ENCODE data around the gene HDAC10. TPM values are rescaled to one million over a fixed set of nuclear protein-coding genes. Genes with fewer than 3 reads are reported as not detected.

Gene HDAC10
- total RNA-seq, 1 experiment from 2014 or later: 45.0 TPM

DNA sequence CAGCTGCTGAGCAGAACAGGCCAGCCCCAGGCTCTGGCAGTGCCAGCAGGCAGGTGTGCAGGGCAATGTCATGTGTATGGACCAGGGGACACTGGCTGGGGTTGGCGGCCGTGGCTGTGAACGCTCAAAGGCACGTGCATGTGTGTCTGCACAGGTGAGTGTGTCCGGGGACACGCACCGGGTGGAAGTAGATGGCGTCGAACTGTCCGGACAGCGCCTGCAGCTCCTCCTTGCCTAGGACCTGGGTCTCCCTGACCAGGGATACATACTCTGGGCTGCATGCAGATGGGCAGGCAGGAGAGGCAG lies 863 bp downstream of the HDAC10 start:
- Histone ChIP-seq H3K4me2 (ENCODE audit: insufficient read depth, insufficient read length, low read length) (peak overlapping the region; percentile 69), H2BK15ac (ENCODE audit: low read depth, low read length) (no peak overlapping the region), H3T11ph (ENCODE audit: low read length) (no peak overlapping the region), H3K79me2 (ENCODE audit: insufficient read depth, low read length) (no peaks in the 10 kb centered on the region), H3K79me1 (ENCODE audit: insufficient read depth, low read depth, low read length, poor library complexity, severe bottlenecking) (no peaks in the 10 kb centered on the region), H3K56ac (ENCODE audit: insufficient read length, low read depth, low read length) (no peak overlapping the region), H2AK5ac (ENCODE audit: insufficient read length, low read length) (no peak overlapping the region), H3K9ac (ENCODE audit: extremely low read depth, insufficient read length, low read length) (no peak overlapping the region), H4K91ac (ENCODE audit: insufficient read length, low read depth, low read length) (no peak overlapping the region), H2BK20ac (ENCODE audit: low read depth, low read length, poor library complexity, severe bottlenecking) (no peak overlapping the region), H3K27me3 (ENCODE audit: insufficient read depth, low read length) (no peaks in the 10 kb centered on the region), H2BK5ac (ENCODE audit: insufficient read length, low read length) (no peak overlapping the region), H2AFZ (ENCODE audit: low read length) (no peak overlapping the region), H4K5ac (ENCODE audit: insufficient read length, low read depth, low read length) (no peak overlapping the region), H3K27ac (ENCODE audit: insufficient read length, low read depth, low read length) (no peak overlapping the region), H2BK12ac (ENCODE audit: insufficient read length, low read depth, low read length) (no peak overlapping the region), H3K14ac (ENCODE audit: insufficient read depth, low read length) (no peak overlapping the region), H3K23me2 (ENCODE audit: insufficient read length, low read depth, low read length, poor library complexity, severe bottlenecking) (peaks cover 21% of the 10 kb centered on the region), H4K20me1 (ENCODE audit: control insufficient read depth, insufficient read depth, insufficient read length) (no peaks in the 10 kb centered on the region), H4K8ac (replicated peaks; ENCODE audit: insufficient read length, low read depth, low read length) (no peak overlapping the region), H3K4me1 (ENCODE audit: insufficient read depth, low read length) (no peaks in the 10 kb centered on the region), H2BK120ac (ENCODE audit: low read depth, low read length, poor library complexity, severe bottlenecking) (no peak overlapping the region), H3K9me3 (ENCODE audit: control insufficient read depth, low read depth, low read length) (no peaks in the 10 kb centered on the region), H3K4ac (ENCODE audit: low read depth, low read length) (no peak overlapping the region), H3K18ac (ENCODE audit: insufficient read length, low read depth, low read length) (no peak overlapping the region), H3K23ac (ENCODE audit: insufficient read length, low read depth, low read length) (no peak overlapping the region)
- Mint-ChIP-seq H3K27me3 (ENCODE audit: low read depth) (no peaks in the 10 kb centered on the region), H3K9me3 (no peaks in the 10 kb centered on the region; a peak in 1 of 5 replicates), H3K4me3 (peak overlapping the region; percentile 73 to 85), H3K27ac (0 out of 7 replicates have a peak overlapping the region, but pooled peaks of 1 of the 3 experiments have one; percentile 25), H3K36me3 (ENCODE audit: insufficient read depth in 1 of 3, low read depth in 3 of 3) (peaks cover 0 to 14% (median 7%) of the 10 kb centered on the region in 3 experiments; a peak in 3 of 7 replicates), H3K4me1 (peaks cover 6 to 17% of the 10 kb centered on the region in 2 experiments)
- TF ChIP-seq CTCF (conservative IDR thresholded peaks at IDR 0.05): no peak
- WGBS (ENCODE audit: extremely low coverage, insufficient read length, low lambda C conversion rate): no CpG with 5 or more reads among the region's 11 CpGs
- DNase-seq: no peak

Measured in H9 (cell line).